A549 (cell line): ENCODE data around the gene MS4A5. TPM values are rescaled to one million over a fixed set of nuclear protein-coding genes. Genes with fewer than 3 reads are reported as not detected.

Experiments used
- ATAC-seq, 2 experiments: fragments of 200-7000 bp in 1 of 2; fragments of >200 bp in 1 of 2; cut with Nextera tagmentation in 1 of 2; cut with Tn5 transposase in 1 of 2; 3 replicates each; pipeline versions ENCODE4 v1.8.0 to v1.9.1; 2018 to 2020; ENCODE audit warnings: mild to moderate bottlenecking in 1 of 2, moderate library complexity in 1 of 2
- CTCF ChIA-PET: fragments of 300-600 bp; sonication (Branson Sonifier 250); formaldehyde crosslinking; extraction: SDS; loops from one replicate; lab custom pipeline; 2021; ENCODE audit warnings: antibody characterized with exemption, inconsistent platforms; lab: Yijun Ruan, JAX
- POLR2A ChIA-PET: fragments of 350-600 bp; formaldehyde crosslinking; extraction: SDS; loops from one replicate; lab custom pipeline; 2021; ENCODE audit warnings: antibody characterized with exemption, inconsistent platforms; lab: Yijun Ruan, JAX
- DNase-seq, 2 experiments: peaks; one replicate each; pipeline versions ENCODE4 v3.0.0 to v3.0.0-alpha.2; 2011 to 2016; ENCODE audit warnings: low read depth in 1 of 2, low spot score in 1 of 2
- FAIRE-seq: peaks from 2 replicates; lab custom pipeline; 2011; peaks lifted over from hg19 to GRCh38; lab: Jason Lieb, UNC
- H3K27ac ChIP-seq, 2 experiments: fragments of >200 bp; sonication (Bioruptor Twin); formaldehyde crosslinking; 3 replicates each; pipeline ENCODE4 v1.5.1; 2016 to 2017
- H3K4me1 ChIP-seq: fragments of >200 bp; sonication (Bioruptor Twin); formaldehyde crosslinking; 3 replicates; pipeline ENCODE4 v1.6.1; 2016
- H3K4me2 ChIP-seq: fragments of >200 bp; sonication (Bioruptor Twin); formaldehyde crosslinking; 3 replicates; pipeline ENCODE4 v1.6.1; 2016
- H3K4me3 ChIP-seq: fragments of >200 bp; sonication (Bioruptor Twin); formaldehyde crosslinking; 3 replicates; pipeline ENCODE4 v1.5.1; 2016
- H3K9me3 ChIP-seq: fragments of >200 bp; sonication (Bioruptor Twin); formaldehyde crosslinking; 3 replicates; pipeline ENCODE4 v1.6.1; 2016
- CBX2 ChIP-seq: fragments of 200-600 bp; sonication (generic); IDR thresholded peaks from 2 replicates; pipeline ENCODE4 v1.6.1; 2016; ENCODE audit warnings: low read depth, mild to moderate bottlenecking, borderline replicate concordance
- E2F6 ChIP-seq: IDR thresholded peaks from 2 replicates; pipeline ENCODE4 v1.6.1; 2012; ENCODE audit warnings: low read depth, borderline replicate concordance
- GATA3 ChIP-seq: IDR thresholded peaks from 2 replicates; pipeline ENCODE4 v1.6.1; 2012; ENCODE audit warnings: borderline replicate concordance
- HDAC2 ChIP-seq: fragments of 200-600 bp; sonication (generic); IDR thresholded peaks from 2 replicates; pipeline ENCODE4 v1.6.1; 2016
- HOXA7 ChIP-seq: fragments of 250-450 bp; sonication (Bioruptor Pico); IDR thresholded peaks from 2 replicates; pipeline ENCODE4 v1.5.0; 2020; ENCODE audit warnings: mild to moderate bottlenecking, moderate library complexity
- MYC ChIP-seq: IDR thresholded peaks from 2 replicates; pipeline ENCODE4 v1.6.1; 2012; ENCODE audit warnings: mild to moderate bottlenecking, inconsistent platforms, low read length, improper control_type of control experiment, borderline replicate concordance
- NPAS2 ChIP-seq: fragments of 250-450 bp; sonication (Bioruptor Pico); IDR thresholded peaks from 2 replicates; pipeline ENCODE4 v1.8.0; 2022; ENCODE audit warnings: mild to moderate bottlenecking, moderate library complexity, borderline replicate concordance
- RAD21 ChIP-seq, 2 experiments: fragments of >200 bp in 1 of 2; sonication (Bioruptor Twin) in 1 of 2; formaldehyde crosslinking in 1 of 2; IDR thresholded peaks in 1 of 2; conservative IDR thresholded peaks in 1 of 2; 2 replicates in 1 of 2; 3 replicates in 1 of 2; pipeline ENCODE4 v1.6.1; 2012 to 2018; ENCODE audit warnings: inconsistent platforms in 1 of 2
- REST ChIP-seq: fragments of 200-600 bp; sonication (generic); IDR thresholded peaks from 2 replicates; pipeline ENCODE4 v1.6.1; 2016; ENCODE audit warnings: antibody characterized with exemption, mild to moderate bottlenecking, moderate library complexity
- RFX5 ChIP-seq: fragments of 450-650 bp; IDR thresholded peaks from 2 replicates; pipeline ENCODE4 v1.7.1; 2014; ENCODE audit warnings: antibody characterized with exemption, mild to moderate bottlenecking, moderate library complexity
- RNF2 ChIP-seq: fragments of 200-600 bp; sonication (generic); IDR thresholded peaks from 2 replicates; pipeline ENCODE4 v1.6.1; 2016; ENCODE audit warnings: low read depth, mild to moderate bottlenecking, antibody characterized with exemption, moderate library complexity, borderline replicate concordance
- TFCP2L1 ChIP-seq: fragments of 250-450 bp; sonication (Bioruptor Pico); IDR thresholded peaks from 2 replicates; pipeline ENCODE4 v1.5.0; 2021; ENCODE audit warnings: mild to moderate bottlenecking
- ZFP36 ChIP-seq: fragments of 450-650 bp; IDR thresholded peaks from 2 replicates; pipeline ENCODE4 v1.6.1; 2014; ENCODE audit warnings: borderline replicate concordance; ENCODE audit not compliant: partially characterized antibody
- ZSCAN20 ChIP-seq: fragments of 250-450 bp; sonication (Bioruptor Pico); IDR thresholded peaks from 2 replicates; pipeline ENCODE4 v1.8.0; 2022; ENCODE audit warnings: mild to moderate bottlenecking, moderate library complexity
- WGBS: methylation state at CpG from one replicate; pipeline ENCODE4 v1.1.6; 2017; ENCODE audit errors: missing lambda C conversion rate; 5-methylcytosine and 5-hydroxymethylcytosine counted together
- polyA plus RNA-seq, 4 experiments: library from polyadenylated mRNA; depleted of rRNA in 3 of 4; stranded (reverse); fragments of >200 nt; fragmentation: RNase III in 1 of 4; extraction: RNeasy Plus Mini Kit Qiagen cat#74134 plus additional on column Dnase treatment in 1 of 4; gene quantifications; 2 replicates in 3 of 4; 3 replicates in 1 of 4; pipeline ENCODE4 v1.2.3, GENCODE V29; 2011 to 2017
- TF ChIP-seq, protein P1 (sequence below): fragments of >200 bp; sonication (Bioruptor Twin); formaldehyde crosslinking; IDR thresholded peaks from 3 replicates; pipeline ENCODE4 v1.5.1; 2016
- TF ChIP-seq, protein P2 (sequence below): fragments of 450-650 bp; IDR thresholded peaks from 2 replicates; pipeline ENCODE4 v1.6.1; 2014; ENCODE audit warnings: antibody characterized with exemption
- TF ChIP-seq, protein P3 (sequence below): fragments of 250-450 bp; sonication (Bioruptor Pico); IDR thresholded peaks from 2 replicates; pipeline ENCODE4 v1.5.0; 2021; ENCODE audit warnings: mild to moderate bottlenecking, moderate library complexity, borderline replicate concordance

The MS4A5 gene
- polyA plus RNA-seq, 2 of the 4 experiments (the other 2 are of a cell fraction), result not detected

- ChIA-PET POLR2A (no interaction called here), CTCF (no interaction called here)
- H3K9me3 ChIP-seq, result no peaks in the 10 kb centered on the region
- no peak for ATAC-seq
- TF ChIP-seq, protein P1, sequence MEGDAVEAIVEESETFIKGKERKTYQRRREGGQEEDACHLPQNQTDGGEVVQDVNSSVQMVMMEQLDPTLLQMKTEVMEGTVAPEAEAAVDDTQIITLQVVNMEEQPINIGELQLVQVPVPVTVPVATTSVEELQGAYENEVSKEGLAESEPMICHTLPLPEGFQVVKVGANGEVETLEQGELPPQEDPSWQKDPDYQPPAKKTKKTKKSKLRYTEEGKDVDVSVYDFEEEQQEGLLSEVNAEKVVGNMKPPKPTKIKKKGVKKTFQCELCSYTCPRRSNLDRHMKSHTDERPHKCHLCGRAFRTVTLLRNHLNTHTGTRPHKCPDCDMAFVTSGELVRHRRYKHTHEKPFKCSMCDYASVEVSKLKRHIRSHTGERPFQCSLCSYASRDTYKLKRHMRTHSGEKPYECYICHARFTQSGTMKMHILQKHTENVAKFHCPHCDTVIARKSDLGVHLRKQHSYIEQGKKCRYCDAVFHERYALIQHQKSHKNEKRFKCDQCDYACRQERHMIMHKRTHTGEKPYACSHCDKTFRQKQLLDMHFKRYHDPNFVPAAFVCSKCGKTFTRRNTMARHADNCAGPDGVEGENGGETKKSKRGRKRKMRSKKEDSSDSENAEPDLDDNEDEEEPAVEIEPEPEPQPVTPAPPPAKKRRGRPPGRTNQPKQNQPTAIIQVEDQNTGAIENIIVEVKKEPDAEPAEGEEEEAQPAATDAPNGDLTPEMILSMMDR, result no peak
- TF ChIP-seq, protein P2, sequence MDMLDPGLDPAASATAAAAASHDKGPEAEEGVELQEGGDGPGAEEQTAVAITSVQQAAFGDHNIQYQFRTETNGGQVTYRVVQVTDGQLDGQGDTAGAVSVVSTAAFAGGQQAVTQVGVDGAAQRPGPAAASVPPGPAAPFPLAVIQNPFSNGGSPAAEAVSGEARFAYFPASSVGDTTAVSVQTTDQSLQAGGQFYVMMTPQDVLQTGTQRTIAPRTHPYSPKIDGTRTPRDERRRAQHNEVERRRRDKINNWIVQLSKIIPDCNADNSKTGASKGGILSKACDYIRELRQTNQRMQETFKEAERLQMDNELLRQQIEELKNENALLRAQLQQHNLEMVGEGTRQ, result no peak
- TF ChIP-seq REST (no peak), CBX2 (no peak), E2F6 (no peak), RAD21 (conservative IDR thresholded peaks at IDR 0.05 in 1 of 2, IDR thresholded peaks at IDR 0.05 in 1 of 2) (no peak), NPAS2 (CRISPR knock-in tag) (no peak), ZFP36 (no peak), MYC (no peak), GATA3 (no peak), TFCP2L1 (CRISPR knock-in tag) (no peak)
- TF ChIP-seq, protein P3, sequence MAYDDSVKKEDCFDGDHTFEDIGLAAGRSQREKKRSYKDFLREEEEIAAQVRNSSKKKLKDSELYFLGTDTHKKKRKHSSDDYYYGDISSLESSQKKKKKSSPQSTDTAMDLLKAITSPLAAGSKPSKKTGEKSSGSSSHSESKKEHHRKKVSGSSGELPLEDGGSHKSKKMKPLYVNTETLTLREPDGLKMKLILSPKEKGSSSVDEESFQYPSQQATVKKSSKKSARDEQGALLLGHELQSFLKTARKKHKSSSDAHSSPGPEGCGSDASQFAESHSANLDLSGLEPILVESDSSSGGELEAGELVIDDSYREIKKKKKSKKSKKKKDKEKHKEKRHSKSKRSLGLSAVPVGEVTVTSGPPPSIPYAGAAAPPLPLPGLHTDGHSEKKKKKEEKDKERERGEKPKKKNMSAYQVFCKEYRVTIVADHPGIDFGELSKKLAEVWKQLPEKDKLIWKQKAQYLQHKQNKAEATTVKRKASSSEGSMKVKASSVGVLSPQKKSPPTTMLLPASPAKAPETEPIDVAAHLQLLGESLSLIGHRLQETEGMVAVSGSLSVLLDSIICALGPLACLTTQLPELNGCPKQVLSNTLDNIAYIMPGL, result no peak
- H3K4me1 ChIP-seq, result no peaks in the 10 kb centered on the region
- no peak overlapping the region for H3K4me2 ChIP-seq
- H3K4me3 ChIP-seq, result no peak overlapping the region
- no peak for FAIRE-seq
- no peak overlapping the region for H3K27ac ChIP-seq
- no peak for DNase-seq
Measured at GRCh38 chr11:60390419-60390818, 39.0 kb upstream of the MS4A5 start.

DNA sequence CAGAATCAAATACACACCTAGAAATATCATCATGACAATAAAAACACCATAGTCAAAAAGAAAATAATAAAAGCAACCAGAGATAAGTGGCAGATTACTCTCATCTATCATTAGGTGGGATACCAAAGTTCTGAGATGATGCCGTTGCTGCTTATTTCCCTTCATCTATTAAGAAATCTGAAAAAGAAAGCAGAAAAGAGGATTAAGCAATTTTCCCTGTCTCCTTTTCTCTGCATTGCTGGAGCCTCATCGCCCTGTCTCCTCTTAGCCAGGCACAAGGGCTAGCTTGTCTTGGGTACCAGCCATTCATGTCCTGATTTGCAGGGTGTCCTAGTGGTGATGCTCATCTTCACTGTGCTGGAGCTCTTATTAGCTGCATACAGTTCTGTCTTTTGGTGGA, 37.0 kb upstream of the MS4A5 start:
- no peak overlapping the region for H3K4me2 ChIP-seq
- no peak overlapping the region for H3K27ac ChIP-seq
- FAIRE-seq (no peak), ATAC-seq (no peak), DNase-seq (no peak)
- no peaks in the 10 kb centered on the region for H3K9me3 ChIP-seq
- H3K4me1 ChIP-seq, result no peaks in the 10 kb centered on the region
- TF ChIP-seq RFX5, result no peak
- no peak for TF ChIP-seq HOXA7 (CRISPR knock-in tag)
- TF ChIP-seq REST, result no peak
- TF ChIP-seq HDAC2, result no peak
- TF ChIP-seq RNF2, result no peak
- TF ChIP-seq ZSCAN20 (CRISPR knock-in tag), result no peak
- H3K4me3 ChIP-seq, result no peak overlapping the region
- 17% methylated on average over 2 of the region's 2 CpGs for WGBS
- ChIA-PET POLR2A (no interaction called here), CTCF (no interaction called here)
